Lower lobe of right lung (tissue), 2 donors: ENCODE data around the gene STAM. TPM values are rescaled to one million over a fixed set of nuclear protein-coding genes. Genes with fewer than 3 reads are reported as not detected.
A peak's percentile ranks its signal among the peaks of the same experiment; 100 is the strongest.

ENCODE experiments used
- ATAC-seq, 2 donors: fragments of 200-7000 bp; cut with Tn5 transposase; one replicate each; pipeline ENCODE4 v1.9.1; 2020 to 2022; ENCODE audit warnings: mild to moderate bottlenecking in 2 of 2, moderate library complexity in 2 of 2
- DNase-seq: peaks from one replicate; pipeline ENCODE4 v3.0.0-alpha.2; 2020
- H3K27ac ChIP-seq: fragments of 200-600 bp; one replicate; pipeline ENCODE4 v1.8.0; 2022
- H3K27me3 ChIP-seq: fragments of 200-600 bp; one replicate; pipeline ENCODE4 v1.8.0; 2022; ENCODE audit warnings: low read depth
- H3K36me3 ChIP-seq: fragments of 200-600 bp; one replicate; pipeline ENCODE4 v1.8.0; 2022; ENCODE audit warnings: mild to moderate bottlenecking
- H3K4me1 ChIP-seq: fragments of 200-600 bp; one replicate; pipeline ENCODE4 v1.8.0; 2022
- H3K4me3 ChIP-seq: fragments of 200-600 bp; one replicate; pipeline ENCODE4 v1.8.0; 2022; ENCODE audit warnings: mild to moderate bottlenecking
- H3K9me3 ChIP-seq: fragments of 200-600 bp; one replicate; pipeline ENCODE4 v1.8.0; 2022
- intact Hi-C: fragments of 100-400 bp; cut with DNase I; formaldehyde crosslinking; loops from one replicate; pipeline ENCODE4 v1.11.0; 2022
- total RNA-seq: library from RNA; stranded (reverse); fragmentation: NEBNext Ultra II Directional; extraction: Animal tissue kit (Norgen Biotek cat#: 25700); gene quantifications from one replicate; pipeline ENCODE4 v1.2.1, GENCODE V29; 2021
- TF ChIP-seq, protein P1 (sequence below): fragments of 200-600 bp; IDR thresholded peaks from one replicate; pipeline ENCODE4 v1.8.0; 2022; ENCODE audit warnings: antibody characterized with exemption, mild to moderate bottlenecking
- donor health status: DM: no; HTN: yes; CAD: no; lungs with severe emphysema.

STAM gene
- total RNA-seq, 1 donor from 2014 or later: 30.3 TPM

DNA sequence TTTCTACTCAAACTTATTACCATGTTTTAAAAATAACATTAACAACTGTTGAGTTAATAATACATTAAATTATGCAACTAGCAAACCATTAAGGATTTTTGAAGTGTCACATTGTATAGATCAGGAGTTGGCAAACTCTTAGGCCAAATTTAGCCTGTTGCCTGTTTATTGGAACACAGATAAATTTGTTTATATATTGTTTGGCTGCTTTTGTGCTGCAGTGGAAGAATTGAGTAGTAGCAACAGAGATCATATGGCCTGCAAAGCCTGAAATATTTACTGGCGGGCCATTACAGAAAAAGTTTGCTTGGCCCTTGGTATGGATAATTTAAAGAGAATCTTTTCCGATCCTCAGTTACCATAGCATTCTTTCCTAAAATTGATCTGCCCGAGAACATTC lies 57.4 kb downstream of the STAM start:
- no peak for DNase-seq
- Histone ChIP-seq H3K4me3 (no peak overlapping the region), H3K4me1 (no peaks in the 10 kb centered on the region), H3K9me3 (no peaks in the 10 kb centered on the region), H3K36me3 (peaks cover 48% of the 10 kb centered on the region), H3K27me3 (no peaks in the 10 kb centered on the region), H3K27ac (no peak overlapping the region)
- TF ChIP-seq, protein P1, sequence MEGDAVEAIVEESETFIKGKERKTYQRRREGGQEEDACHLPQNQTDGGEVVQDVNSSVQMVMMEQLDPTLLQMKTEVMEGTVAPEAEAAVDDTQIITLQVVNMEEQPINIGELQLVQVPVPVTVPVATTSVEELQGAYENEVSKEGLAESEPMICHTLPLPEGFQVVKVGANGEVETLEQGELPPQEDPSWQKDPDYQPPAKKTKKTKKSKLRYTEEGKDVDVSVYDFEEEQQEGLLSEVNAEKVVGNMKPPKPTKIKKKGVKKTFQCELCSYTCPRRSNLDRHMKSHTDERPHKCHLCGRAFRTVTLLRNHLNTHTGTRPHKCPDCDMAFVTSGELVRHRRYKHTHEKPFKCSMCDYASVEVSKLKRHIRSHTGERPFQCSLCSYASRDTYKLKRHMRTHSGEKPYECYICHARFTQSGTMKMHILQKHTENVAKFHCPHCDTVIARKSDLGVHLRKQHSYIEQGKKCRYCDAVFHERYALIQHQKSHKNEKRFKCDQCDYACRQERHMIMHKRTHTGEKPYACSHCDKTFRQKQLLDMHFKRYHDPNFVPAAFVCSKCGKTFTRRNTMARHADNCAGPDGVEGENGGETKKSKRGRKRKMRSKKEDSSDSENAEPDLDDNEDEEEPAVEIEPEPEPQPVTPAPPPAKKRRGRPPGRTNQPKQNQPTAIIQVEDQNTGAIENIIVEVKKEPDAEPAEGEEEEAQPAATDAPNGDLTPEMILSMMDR: no peak
- intact Hi-C loops: no loop called here
- no peak for ATAC-seq

DNA sequence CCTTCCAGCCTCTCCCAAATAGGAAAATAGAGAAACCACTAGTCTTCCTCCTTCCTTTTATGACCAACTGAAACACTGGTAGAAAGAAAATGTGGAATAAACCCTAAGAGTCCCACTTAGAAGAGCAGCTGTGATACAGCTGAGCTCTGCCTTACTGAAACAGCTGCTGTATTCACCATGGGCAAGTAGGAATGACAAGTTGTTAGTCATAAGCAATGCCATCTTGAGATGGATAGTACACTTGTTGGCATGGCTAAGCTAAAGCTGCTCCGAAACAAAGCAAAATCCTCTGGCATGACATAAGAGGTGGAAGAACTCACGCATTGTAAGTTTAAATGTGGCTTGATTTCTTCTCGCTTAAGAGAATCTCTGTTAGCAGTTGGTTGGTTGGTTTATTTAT lies 59.8 kb downstream of the STAM start:
- Histone ChIP-seq H3K27ac (no peak overlapping the region), H3K36me3 (peaks cover 54% of the 10 kb centered on the region), H3K4me3 (no peak overlapping the region), H3K9me3 (no peaks in the 10 kb centered on the region), H3K27me3 (no peaks in the 10 kb centered on the region), H3K4me1 (no peaks in the 10 kb centered on the region)
- ATAC-seq (no peak), DNase-seq (no peak)
- TF ChIP-seq, protein P1: no peak
- intact Hi-C loops: no loop called here

DNA sequence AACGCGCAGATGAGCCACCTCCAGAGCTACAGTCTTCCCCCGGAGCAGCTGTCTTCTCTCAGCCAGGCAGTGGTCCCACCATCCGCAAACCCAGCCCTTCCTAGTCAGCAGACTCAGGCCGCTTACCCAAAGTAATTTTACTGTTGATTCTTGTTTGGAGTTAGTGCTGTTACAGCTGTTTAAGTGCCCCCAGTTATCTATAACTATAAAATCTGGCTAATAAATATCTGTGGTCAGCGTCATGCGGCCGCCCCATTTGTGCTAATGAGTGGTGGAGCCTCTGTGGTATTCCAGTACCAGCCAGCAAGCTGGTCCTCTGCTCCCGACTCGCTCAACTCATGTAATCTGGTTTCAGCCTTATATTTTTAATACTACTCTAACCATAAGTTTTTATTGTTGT lies 64.9 kb downstream of the STAM start:
- no peak overlapping the region for H3K27ac ChIP-seq
- no peaks in the 10 kb centered on the region for H3K4me1 ChIP-seq
- TF ChIP-seq, protein P1: no peak
- H3K9me3 ChIP-seq: no peaks in the 10 kb centered on the region
- intact Hi-C loops: no loop called here
- no peak for DNase-seq
- H3K36me3 ChIP-seq: peaks cover 91% of the 10 kb centered on the region
- ATAC-seq: no peak
- H3K27me3 ChIP-seq: no peaks in the 10 kb centered on the region
- H3K4me3 ChIP-seq: no peak overlapping the region

DNA sequence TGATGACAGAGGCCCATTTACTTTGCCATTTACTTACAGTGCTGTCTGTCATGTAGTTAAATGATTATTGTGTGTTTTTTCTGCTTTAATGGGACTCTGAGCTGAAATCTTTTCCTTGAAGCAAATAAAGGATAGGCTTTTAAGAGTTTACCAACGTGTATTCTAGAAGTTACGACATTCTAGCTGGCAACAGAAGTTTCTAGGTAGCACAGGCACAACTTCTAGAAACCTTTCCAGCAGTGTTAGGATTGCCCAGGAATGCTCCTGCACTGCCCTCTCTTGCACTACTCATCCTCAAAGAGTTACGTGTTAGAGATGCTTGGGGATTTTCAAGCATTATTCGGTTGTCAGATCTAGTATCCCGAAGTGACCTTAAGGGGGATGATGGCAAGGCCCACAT lies 65.5 kb downstream of the STAM start:
- TF ChIP-seq, protein P1: no peak
- no peaks in the 10 kb centered on the region for H3K4me1 ChIP-seq
- DNase-seq: no peak
- H3K27me3 ChIP-seq: no peaks in the 10 kb centered on the region
- peak; percentile 71 to 83 for ATAC-seq
- peaks cover 91% of the 10 kb centered on the region for H3K36me3 ChIP-seq
- no peak overlapping the region for H3K27ac ChIP-seq
- H3K4me3 ChIP-seq: no peak overlapping the region
- H3K9me3 ChIP-seq: no peaks in the 10 kb centered on the region
- intact Hi-C loops: no loop called here

DNA sequence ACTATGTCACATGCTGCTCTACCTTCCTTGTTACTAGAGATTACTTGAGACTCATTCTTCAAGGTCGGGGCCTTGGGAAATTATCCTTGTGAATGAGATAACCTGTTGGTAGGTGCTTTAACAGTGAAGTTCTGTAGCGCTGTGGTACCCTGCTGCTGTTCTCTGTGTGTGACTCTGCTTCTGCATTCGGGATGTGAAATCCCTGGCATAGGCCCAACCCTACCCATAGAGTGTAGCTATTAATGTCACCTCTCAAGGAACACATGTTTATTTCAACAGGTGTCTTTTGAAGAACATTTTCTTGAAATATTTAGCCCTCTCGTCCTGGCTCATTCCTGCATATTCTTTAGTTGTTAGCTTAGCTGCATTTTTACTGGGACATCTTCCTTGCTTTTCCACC lies 66.2 kb downstream of the STAM start:
- Histone ChIP-seq H3K9me3 (no peaks in the 10 kb centered on the region), H3K4me1 (no peaks in the 10 kb centered on the region), H3K36me3 (peaks cover 93% of the 10 kb centered on the region), H3K27me3 (no peaks in the 10 kb centered on the region), H3K4me3 (no peak overlapping the region), H3K27ac (no peak overlapping the region)
- DNase-seq (no peak), ATAC-seq (peak; percentile 60 to 62)
- TF ChIP-seq, protein P1: no peak
- intact Hi-C loops: no loop called here

DNA sequence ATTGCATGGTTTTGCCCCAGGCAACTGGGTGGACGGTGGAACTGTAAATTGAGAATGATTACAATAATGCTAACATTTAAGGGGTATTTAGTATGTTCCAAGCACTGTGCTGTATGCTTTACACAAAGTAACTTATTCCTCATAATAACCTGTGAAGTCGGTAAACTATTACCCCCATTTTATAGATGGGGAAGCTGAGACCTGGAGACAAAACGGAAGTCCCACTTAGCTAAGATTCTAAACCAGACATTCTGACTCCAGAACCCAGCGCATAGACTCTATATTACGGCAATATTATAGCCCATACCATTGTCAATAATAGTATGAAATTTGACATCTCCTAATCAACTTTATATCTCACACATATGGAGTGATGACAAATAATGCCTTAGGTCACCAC lies 68.1 kb downstream of the STAM start:
- H3K9me3 ChIP-seq: no peaks in the 10 kb centered on the region
- H3K27me3 ChIP-seq: no peaks in the 10 kb centered on the region
- H3K4me3 ChIP-seq: no peak overlapping the region
- DNase-seq (no peak), ATAC-seq (no peak)
- H3K36me3 ChIP-seq: peaks cover 88% of the 10 kb centered on the region
- intact Hi-C loops: no loop called here
- TF ChIP-seq, protein P1: no peak
- H3K27ac ChIP-seq: no peak overlapping the region
- no peaks in the 10 kb centered on the region for H3K4me1 ChIP-seq
